NCI-H1436 treated with DMSO at 0.1 percent for 48 hours (cell line): ENCODE data around the gene SEC23IP.
"Not testable (repeated sequence)": the region's sequence is repeated elsewhere in the genome, so short reads cannot be mapped to it uniquely, and the experiment has no call there.

Experiments used
- DNase-seq: peaks from one replicate; lab custom pipeline; 2025; lab: John Stamatoyannopoulos, UW

SEC23IP gene

DNA sequence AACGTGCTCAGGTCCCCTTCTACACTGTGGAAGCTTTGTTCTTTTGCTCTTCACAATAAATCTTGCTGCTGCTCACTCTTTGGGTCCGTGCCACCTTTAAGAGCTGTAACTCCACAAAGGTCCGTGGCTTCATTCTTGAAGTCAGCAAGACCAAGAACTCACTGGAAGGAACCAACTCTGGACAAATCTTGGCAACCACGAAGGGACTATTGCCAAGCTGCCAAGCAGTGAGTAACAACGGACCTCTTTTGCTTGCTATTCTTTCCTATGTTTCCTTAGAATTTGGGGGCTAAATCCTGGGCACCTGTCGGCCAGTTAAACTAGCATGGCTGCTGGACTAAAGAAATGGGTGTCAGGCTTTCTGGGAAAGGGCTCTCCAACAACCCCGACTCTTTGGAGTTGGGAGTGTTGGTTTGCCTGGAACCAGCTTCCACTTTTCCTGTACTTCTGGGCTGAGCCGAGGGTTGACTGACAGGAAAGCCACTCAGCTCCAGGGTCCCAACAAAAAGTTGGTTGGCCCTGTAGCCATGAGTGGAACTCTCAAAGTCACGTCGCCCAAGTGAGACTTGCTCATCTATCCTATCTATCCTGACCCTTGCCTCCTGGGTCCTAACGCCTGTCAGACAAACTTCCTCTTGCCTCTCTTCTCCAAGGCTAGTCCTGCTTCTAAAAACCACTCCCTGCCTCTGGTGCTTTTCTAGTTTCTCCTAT lies 8.5 kb upstream of the SEC23IP start:
- DNase-seq: not testable (repeated sequence)

DNA sequence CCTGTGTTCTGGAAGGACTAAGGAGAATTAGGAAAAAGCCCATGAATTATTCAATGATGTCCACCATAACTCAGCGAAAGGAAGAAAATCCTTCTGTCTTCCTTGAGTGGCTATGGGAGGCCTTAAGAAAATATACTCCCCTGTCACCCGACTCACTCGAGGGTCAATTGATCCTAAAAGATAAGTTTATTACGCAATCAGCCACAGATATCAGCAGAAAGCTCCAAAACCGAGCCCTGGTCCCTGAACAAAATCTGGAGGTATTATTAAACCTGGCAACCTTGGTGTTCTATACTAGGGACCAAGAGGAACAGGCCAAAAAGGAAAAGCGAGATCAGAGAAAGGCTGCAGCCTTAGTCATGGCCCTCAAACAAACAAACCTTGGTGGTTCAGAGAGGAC lies 6.5 kb upstream of the SEC23IP start:
- DNase-seq: not testable (repeated sequence)

DNA sequence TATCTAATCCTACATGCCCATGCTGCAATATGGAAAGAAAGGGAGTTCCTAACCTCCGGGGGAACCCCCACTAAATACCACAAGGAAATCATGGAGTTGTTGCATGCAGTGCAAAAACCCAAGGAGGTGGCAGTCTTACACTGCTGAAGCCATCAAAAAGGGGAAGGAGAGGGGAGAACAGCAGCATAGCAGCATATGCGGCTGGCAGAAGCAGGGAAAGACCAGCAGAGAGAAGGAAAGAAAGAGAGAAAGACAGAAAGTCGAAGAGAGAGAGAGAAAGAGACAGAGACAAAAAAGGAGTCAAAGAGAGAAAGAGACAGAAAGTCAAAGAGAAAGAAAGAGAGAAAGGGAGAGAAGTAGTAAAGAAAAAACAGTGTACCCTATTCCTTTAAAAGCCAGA lies 3.8 kb upstream of the SEC23IP start:
- DNase-seq: not testable (repeated sequence)

DNA sequence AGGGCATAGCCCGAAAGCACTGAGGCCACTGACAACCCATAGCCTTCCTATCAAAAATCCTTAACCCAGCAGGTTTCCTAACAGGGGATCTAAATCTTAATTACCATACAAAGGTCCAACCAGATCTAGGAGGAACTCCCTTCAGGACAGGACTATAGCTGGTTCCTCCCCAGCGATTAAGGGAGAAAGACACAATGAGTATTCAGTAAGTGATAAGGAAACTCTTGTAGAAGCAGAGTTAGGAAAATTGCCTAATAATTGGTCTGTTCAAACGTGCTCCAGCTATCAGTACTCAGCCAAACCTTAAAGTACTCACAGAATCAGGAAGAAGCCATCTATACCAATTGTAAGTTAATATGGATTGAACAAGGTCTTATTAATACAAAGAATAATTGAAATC lies 3.3 kb upstream of the SEC23IP start:
- not testable (repeated sequence) for DNase-seq

DNA sequence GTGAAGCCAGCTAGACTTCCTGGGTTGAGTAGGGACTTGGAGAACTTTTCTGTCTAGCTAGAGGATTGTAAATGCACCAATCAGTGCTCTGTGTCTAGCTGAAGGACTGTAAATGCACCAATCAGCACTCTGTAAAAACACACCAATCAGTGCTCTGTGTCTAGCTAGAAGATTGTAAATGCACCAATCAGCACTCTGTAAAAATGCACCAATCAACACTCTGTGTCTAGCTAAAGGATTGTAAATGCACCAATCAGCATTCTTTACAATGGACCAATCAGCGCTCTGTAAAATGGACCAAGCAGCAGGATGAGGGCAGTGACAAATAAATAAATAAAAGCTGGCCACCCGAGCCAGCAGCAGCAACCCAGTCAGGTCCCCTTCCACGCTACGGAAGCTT lies 2.2 kb upstream of the SEC23IP start:
- DNase-seq: not testable (repeated sequence)

DNA sequence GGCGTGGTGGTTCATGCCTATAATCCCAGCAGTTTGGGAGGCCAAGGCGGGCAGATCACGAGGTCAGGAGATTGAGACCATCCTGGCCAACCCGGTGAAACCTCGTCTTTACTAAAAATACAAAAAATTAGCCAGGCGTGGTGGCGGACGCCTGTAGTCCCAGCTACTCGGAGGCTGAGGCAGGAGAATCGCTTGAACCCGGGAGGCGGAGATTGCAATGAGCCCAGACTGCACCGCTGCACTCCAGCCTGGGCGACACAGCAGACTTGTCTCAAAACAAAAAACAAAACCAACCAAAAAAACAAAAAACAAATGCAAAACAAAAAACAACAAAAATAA lies 712 bp upstream of the SEC23IP start:
- DNase-seq: not testable (repeated sequence)

DNA sequence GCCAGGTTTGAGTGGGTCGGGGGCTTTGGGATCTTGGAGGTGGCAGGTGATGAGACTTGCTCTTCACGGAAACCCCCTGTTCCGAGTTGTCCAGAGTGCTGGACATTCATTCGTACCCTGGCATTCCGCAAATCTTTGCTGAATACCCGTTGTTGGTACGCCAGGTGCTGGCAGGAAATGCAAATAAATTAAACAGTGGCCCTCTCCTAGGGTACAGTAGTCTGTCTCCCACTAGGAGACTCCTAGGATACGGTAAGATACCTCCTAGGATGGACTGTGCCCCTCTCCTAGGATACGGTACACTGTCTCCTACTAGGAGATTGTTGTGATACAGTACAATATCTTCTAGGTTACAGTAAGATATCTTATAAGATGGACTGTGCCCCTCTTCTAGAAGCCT lies 544 bp downstream of the SEC23IP start:
- DNase-seq: no peak

DNA sequence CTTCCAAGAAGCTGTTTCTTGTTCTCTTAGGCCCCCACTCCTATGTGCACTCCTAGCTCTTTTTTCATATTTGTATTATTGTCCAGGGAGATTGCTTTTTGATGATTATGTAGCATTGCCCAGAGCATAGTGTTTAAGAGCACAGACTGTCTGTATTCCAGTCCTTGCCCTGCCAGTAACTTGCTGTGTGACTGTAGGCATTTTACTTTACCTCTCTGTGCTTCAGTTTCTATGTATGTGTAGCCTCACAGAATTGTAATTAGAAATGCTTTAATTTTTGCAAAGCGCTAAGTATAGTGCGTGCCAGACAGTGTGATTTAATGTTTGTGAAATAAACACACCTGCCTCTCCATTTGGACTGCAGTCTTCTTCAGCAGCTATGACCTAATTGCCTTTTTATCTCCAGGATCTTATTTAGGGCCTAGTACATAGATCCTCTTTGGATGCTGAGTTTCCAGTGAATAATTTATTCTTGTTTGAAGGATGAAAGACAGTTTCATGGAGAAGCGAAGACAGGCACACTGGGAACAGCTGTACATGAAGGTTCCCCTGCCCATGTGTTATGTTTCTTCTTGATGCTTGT lies 1.4 kb downstream of the SEC23IP start:
- no peak for DNase-seq

DNA sequence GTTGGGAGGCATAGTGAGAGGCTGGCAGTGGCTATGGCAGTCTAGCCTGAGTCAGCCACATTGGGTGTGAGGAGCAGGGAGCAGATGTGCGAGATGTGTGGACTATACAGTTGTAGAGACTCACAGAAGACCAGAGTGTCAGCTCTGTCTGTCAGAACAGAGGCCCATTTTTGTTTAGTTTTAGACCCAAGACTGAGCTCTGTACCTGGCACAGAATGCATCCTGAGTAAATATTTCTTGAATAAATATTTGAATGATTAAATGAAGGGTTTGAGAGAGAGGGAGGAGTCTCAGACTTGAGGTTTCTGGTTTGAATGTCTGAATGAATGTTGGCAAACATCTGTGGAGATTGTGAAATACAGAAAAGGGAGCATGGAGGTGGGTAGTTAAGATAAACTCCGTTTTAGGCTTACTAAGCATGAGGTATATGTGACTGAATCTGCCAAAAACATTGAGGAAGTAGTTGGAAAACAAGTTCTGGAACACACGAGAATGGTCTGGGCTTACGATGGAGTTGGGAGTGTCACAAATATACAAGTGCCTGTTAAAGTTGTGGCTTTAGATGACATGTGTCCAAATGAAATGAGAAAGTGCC lies 3.6 kb downstream of the SEC23IP start:
- DNase-seq: no peak

DNA sequence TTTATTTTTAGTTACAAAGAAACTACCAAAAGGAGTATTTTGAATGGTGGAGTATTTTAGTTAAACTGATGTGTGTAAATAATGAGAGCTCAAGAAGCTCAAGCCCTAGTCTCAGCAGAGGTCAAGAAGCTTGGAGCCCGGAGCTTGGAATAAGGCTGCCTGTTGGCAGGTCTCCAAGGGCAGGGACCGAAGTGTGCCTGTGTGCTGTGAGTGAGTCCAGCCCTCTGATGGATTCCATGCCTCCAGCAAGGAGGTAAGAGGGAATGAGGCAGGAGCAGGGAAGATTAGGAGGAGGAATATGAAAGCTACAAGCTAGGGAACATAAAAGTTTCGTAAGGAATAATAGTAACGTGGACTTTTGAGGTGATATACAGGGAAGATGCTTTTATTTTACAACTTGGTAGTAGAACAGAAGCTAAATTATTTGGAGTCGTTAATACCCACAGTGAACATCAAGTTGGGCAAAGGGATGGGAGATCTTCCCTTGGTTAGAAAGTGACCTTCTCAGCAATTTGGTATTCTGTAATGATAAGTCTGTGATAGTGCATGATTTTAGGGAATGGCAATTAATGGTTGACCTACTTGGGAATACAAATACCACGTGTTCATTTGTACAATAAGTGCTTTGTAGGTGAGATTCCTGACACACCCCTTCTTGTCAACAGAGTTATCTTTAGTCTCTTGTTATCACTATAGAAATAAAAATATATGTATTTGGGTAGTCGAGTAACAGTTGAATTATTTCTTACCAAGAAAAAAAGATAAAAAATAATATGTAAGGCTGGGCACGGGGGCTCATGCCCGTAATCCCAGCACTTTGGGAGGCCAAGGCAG lies 4.6 kb downstream of the SEC23IP start:
- no peak for DNase-seq

DNA sequence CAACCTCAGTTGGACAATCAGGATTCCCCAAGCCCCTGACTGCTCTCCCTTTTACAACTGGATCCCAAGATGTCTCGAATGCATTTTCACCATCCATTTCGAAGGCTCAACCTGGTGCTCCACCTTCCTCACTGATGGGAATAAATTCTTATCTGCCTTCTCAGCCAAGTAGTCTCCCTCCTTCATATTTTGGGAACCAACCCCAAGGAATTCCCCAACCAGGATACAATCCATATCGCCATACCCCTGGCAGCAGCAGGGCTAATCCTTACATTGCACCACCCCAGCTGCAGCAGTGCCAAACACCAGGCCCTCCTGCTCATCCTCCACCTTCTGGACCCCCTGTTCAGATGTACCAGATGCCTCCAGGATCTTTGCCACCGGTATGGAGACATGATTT lies 6.0 kb downstream of the SEC23IP start:
- DNase-seq: no peak

DNA sequence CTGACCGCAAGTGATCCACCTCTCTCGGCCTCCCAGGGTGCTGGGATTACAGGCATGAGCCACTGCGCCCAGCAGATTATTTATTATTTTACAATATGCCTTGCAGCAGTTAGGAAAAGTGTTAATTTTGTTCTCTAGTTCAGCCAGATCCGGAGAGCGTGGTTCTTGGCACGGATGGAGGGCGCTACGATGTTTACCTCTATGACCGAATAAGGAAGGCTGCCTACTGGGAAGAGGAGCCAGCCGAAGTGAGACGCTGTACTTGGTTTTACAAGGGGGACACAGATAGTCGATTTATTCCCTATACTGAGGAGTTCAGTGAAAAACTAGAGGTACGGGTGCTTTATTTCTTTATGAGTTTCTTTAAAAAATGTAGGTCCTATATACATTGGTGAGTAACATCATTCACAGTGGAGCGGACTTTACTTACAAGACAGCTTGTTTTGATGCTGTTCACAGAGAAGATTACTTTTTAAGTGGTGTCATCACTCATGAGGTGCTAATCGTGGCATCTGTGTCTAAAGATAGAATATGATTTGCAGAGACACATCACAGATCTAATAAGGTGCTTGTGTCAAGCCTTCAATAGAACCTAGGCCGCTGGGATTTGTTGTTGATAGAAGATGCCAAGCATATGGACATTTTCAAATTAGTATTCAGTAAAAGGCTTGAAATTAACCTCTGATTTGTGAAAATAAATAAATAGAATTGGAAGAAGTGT lies 11.6 kb downstream of the SEC23IP start:
- DNase-seq: no peak

DNA sequence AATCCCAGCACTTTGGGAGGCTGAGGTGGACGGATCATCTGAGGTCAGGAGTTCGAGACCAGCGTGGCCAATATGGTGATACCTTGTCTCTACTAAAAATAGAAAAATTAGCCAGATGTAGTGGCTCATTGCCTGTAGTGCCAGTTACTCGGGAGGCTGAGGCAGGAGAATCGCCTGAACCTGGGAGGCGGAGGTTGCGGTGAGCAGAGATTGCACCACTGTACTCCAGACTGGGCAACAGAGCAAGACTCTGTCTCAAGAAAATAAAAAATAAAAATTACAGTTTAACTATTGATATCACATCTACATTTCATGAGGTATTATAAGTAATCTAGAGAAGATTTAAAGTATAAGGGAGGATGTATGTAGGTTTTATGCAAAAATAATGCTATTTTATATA lies 15.2 kb downstream of the SEC23IP start:
- not testable (repeated sequence) for DNase-seq

DNA sequence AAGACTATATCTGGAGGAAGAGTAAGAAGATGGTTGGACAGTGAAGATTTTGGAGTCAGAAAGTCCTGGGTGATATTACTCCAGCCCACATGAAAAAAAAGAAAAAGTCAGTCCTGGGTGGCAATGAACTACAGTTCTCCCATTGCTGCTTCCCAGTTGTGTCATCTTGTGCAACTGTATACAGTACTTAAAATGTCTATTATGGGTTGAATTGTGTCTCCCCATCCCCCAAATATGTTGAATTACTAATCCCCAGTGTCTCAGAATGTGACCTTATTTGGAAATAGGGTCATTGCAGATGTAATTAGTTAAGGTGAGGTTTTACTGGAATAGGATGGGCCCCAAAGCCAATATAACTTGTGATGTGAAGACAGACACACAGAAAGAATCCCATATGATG lies 15.6 kb downstream of the SEC23IP start:
- no peak for DNase-seq

DNA sequence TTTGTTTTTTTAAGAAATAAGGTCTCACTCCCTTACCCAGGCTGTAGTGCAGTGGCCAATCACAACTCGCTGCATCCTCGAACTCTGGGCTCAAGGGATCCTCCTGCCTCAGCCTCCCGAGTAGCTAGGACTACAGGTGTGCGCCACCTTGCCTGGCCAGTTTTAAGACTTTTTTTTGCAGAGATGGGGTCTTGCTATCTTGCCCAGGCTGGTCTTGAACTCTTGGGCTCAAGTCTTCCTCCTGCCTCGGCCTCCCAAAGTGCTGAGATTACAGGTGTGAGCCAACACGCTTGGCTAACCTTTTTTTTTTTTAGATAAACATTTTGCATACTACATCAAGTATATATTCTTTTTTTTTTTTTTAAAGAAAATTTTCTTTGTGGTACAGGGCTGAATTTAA lies 18.2 kb downstream of the SEC23IP start:
- DNase-seq: no peak

DNA sequence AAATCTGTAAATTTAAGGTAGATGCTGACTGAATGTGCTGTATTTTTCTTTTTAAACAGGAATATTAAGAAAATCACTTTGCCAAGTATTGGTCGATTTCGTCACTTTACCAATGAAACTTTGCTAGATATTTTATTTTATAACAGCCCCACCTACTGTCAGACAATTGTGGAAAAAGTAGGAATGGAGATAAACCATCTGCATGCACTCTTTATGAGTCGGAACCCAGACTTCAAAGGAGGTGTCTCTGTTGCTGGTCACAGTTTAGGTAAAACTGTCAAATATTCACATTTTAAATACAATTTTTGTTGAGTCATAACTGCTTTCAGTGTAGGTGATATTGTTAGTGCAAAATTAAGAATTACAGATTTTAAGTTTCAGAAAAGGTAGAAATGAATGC lies 25.2 kb downstream of the SEC23IP start:
- DNase-seq: no peak

DNA sequence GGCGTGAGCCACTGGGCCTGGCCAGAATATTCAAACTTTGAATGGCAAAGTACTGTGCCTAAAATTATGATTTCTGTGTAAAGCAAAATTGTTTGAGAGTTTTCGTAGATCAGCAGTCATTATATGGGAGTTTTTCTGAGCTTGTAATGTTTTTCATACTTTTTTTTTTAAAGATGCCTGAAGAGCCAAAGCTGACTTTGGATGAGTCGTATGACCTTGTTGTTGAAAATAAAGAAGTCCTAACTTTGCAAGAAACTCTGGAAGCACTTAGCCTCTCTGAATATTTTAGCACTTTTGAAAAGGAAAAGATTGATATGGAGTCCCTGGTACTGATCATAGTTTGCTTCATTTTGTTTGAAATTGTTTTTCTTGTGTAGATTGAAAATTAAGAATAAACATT lies 26.7 kb downstream of the SEC23IP start:
- no peak for DNase-seq

DNA sequence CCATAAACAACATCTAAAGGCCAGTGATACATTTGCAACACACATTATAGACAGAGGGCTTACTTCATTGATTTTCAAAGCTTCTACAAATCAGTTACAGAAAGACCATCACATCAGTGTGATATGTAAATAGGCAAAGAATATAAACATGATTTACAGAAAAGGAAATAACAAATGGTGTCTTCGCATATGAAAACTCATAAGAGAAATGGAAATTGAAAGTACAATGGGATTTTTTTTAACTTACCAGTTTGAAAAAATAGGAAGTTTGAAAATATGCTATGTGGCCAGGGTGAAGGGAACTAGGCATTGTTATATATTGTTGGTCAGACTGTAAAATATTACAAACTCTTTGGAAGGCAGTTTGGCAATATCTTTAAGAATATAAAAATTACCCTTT lies 27.3 kb downstream of the SEC23IP start:
- no peak for DNase-seq

DNA sequence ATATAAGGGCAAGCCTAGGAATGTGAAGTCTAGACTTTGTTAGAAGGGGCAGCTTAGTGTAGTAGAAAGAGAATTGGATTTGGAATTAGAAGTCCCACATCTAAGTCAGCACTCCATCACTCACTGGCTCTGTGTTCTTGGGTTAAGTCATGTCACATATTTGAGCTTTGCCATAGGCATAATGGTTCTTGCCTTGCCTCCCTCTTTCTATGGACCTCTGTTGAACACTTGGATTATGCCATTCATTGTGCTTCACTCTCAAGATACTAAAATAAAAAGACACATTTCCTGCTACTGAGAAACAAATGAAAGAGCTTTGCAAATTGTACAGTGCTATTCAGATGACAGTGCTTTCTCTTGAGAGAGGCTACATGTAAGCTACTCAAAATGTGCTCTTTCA lies 35.9 kb downstream of the SEC23IP start:
- no peak for DNase-seq

DNA sequence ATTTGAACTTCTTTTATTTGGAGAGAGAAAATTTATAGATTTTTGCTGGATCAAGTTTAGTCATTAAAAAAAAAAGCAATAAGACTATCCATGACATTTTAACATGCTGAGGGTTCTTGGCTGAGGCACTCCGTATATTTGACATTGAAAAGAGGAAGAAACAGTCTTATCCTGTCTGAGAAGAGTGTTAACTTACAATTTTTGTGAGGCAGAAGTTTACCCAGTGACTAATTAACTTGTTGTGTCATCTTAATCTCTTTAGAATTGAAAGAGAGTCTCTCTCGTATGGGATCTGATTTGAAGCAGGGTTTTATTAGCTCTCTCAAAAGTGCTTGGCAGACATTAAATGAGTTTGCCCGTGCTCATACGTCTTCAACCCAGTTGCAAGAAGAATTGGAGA lies 39.3 kb downstream of the SEC23IP start:
- no peak for DNase-seq

DNA sequence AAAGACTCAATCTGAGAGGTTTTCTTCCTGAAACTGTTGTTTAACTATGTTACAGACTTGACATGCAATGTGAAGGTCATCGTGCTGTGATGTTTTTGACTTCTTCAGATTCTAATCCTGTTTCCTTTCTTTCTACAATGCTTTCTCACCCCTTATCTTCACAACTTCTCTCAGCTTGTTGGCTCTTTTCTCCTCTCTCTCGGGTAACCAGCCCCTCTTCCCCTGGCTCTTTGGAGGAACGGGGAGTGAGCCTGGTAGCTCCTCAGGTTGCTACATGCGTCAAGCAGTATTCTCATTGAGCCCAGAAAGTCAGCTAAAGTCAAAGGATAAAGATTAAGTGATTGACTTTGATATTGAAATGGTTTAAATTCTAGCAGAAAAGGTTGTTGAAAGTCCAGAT lies 40.1 kb downstream of the SEC23IP start:
- DNase-seq: no peak

DNA sequence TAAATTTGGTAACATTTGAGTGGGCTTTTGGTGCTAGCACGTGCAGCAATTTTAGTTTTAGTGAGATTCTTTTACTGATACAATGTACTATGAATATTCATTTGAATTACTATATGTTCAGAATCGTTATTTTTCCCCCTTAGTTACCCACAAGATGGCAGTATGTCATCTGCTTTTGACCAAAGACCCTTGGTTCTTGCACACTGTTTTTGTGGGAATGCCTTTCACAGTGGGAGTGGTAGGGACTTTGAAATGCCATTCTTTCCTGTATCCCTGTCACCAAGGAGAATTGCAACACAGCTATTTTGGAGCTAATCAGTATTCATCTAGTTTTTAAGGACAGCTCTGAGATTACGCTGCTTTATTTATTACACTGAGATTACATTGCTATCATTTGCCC lies 40.6 kb downstream of the SEC23IP start:
- DNase-seq: no peak
